NCI-H2171 (cell line): ENCODE measurements around the gene KIAA0930.

Experiments
- DNase-seq: peaks from one replicate; lab custom pipeline; 2025; lab: John Stamatoyannopoulos, UW

The KIAA0930 gene

GRCh38 chr22:45172881-45173585, 67.7 kb downstream of the KIAA0930 start:
- no peak for DNase-seq

- DNase-seq: no peak
Measured at GRCh38 chr22:45171830-45172229, 68.9 kb downstream of the KIAA0930 start.

DNA sequence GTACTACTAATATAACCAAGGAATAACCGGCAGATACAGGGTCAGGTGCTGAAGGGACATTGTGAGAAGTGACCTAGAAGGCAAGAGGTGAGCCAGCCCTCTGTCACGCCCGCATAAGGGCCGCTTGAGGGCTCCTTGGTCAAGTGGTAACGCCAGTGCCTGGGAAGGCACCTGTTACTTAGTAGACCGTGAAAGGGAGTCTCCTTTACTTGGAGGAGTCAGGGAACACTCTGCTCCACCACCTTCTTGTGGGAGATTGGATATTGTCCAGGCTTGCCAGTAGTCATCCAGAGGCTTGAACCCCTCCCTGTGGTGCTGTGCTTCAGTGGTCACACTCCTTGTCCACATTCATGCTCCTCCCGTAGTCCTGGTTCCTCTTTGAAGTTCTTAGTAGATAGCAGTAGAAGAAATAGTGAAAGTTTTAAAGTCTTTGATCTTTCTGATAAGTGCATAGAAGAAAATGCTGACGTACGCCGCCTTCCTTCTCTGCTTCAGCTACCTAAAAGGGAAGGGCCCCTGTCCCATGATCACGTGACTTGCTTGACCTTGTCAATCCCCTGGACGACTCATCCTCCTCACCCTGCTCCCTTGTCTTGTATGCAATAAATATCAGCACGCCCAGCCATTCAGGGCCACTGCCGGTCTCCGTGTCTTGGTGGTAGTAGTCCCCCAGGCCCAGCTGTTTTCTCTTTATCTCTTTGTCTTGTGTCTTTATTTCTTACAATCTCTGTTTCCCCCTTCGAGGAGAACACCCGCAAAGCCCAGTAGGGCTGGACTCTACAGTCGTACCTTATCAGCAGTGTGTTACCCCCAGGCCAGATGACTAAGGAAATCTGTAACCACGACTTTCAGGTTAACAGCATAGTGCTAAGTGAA, 70.9 kb downstream of the KIAA0930 start:
- no peak for DNase-seq

GRCh38 chr22:45166932-45167331, 73.8 kb downstream of the KIAA0930 start:
- no peak for DNase-seq

DNA sequence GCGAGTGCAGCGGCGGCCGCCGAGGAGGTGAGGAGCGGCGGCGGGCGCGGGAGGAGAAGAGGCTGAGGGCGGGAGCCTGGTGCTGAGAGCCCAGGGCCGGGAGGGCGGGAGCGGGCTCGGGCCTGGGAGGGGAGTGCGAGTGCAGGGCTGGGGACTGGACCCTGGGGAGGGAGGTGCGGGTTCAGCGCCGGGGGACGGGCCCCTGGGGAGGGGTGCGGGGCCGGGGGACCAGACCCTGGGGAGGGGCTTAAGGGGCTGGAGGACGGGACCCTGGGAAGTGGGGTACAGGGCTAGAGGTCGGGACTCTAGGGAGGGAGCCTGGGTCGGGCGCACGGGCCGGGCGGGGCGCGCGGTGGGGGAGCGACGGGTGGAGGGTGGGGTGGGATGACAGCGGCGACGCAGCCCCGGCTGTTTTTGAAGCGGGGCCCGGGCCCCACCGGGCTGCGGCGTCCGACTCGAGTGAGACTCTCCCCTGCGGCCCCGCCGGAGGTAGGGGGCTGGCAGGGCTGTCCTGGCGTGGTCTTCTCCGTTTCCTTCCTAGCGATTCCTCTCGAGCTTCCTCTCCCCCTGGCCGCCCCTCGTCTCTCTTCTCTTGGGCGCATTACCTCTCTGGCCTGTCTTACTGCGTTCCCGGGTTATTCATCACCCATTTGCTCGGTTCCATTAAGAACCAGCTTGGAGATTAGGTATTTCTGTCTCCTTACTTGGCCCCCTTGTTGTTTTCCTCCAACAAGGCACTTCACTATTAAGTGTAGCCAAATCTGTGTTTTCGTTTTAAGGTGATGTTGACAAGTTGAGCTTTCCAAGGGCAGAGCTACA, 76.2 kb downstream of the KIAA0930 start:
- no peak for DNase-seq

DNA sequence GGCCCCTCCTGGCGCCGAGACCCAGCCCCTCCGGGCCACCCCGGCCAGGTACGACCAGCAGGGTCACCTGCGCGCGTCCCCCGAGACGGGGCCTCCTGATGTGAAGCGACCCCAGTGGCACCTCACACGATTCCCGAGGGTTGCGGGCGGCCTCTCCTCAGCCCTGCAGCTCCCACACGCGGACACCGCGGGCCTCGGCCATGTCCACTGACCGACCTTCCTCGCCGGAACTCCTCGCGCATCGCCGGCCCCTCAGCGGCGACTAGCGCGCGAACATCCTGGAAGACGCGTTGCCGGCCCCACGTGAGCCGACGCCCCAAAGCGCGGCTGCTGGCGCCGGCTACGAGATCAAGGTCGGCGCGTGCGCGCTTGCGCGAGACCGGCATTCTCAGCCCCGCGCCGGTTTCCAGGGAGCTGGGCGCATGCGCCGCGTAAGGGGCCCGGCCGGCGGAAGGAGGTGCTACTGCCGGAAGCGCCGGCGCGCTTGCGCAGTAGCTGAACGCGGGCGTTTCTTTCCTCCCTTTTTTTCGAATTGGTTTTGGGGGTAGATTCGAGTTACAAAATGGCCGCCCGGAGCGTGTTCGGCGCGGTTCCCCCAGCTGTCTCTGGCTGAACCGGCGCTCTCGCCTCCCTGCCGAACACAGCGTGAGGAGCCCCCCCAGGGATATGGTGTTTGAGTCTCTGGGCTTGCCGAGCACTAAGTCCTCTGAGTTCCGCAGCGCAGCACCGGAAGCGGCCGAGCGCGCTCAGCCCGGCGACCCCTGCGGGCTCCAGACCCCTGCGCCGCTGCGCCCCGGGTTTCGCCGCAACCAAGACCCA, 77.0 kb downstream of the KIAA0930 start, which contains the start of gene NUP50:
Gene NUP50 (plus strand): TSS at position 475 of the 819 bp plus-strand sequence. CDS start 4,253 bp downstream, outside the sequence.
- peak; percentile 95 for DNase-seq

- peak; percentile 41 for DNase-seq
Measured at GRCh38 chr22:45163099-45163450, 77.6 kb downstream of the KIAA0930 start.

DNA sequence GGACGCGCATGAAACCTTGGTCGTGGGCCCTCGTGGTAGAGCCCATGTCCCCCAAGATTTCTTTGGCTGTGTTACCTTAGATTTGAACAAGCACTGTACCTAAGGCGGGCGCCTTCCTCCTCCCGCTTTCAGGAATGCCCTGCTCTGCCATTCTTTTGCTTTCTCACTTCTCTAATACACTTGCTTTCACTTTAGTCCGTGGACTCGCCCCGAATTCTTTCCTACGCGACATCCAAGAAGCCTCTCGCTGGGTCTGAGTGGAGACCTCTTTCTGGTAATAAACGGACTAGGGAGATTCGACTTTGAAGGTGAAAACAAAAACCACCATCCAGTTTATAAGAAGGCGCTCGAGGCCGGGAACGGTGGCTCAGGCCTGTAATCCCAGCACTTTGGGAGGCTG, 78.2 kb downstream of the KIAA0930 start:
- no peak for DNase-seq

DNA sequence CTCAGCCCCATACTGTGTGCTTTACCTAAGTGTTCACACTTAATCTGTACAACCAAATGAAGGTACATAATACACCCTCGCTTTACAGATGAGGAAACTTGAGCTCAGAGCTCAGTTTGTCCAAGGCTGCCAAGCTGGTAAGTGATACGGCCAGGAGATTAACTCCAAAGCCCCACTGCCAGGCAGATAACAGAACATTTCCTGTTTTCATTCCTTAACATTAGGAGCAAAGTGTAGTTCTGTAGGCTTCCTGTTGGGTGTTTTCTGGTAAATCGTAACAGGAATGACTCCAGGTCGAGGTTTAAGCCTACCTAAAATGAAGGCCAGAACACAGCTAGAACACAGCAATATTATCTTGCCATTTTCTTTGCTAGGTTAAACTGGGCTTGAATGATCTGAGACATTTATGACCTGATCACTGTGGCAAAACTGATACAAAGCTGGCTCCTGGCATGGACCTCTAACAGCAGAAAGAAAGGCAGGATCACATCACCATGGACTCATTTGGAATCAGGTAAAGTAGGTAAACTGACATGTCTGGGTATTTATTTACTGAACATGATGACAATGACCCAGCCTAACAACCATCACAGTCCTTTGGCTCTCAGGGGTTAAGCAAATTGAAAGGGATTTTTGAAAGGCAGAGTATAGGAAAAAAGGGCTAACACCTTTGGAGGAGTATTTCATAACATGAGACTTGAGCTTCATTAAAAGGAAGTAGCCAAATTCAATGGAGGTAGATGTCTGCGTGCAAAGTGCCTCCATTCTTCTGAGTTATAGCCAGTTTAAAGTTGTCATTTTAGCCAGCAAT, 80.8 kb downstream of the KIAA0930 start:
- no peak for DNase-seq

GRCh38 chr22:45157907-45158306, 82.8 kb downstream of the KIAA0930 start:
- DNase-seq: no peak

DNA sequence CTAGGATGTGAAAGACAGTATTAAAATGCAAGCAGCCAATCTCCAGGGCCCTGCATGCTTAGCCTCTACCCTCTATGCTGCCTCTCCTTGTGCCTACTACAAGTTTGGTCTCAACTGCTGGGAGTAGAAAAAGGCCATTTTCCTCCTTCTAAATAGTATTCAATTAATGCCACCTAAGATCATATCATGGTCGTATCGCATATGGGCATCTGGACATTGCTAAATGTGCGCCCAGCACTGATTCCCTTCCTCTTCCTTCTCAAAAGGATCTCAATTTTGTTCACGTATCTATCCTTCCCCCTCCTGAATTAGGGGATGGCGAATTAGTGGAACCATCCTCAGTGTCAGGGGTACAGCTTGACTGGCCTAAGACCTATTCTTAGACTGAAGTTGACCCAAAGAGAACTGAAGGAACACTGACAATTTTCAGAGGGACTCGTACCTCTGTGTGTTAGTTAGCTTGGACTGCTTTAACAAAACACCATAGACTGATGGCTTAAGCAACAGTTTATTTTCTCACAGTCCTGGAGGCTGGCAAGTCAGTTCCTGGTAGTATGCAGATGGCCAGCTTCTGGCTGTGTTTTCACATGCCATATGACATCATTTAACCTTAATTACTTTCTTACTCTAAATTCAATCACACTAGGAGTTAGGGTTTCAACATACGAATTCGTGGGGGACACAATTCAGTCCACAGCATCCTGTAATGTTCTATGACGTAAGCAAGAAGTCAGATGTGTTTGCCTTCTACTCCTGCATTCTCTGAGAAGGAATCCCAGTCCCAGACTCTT, 85.4 kb downstream of the KIAA0930 start:
- no peak for DNase-seq

- DNase-seq: no peak
Measured at GRCh38 chr22:45154383-45154782, 86.3 kb downstream of the KIAA0930 start.

DNA sequence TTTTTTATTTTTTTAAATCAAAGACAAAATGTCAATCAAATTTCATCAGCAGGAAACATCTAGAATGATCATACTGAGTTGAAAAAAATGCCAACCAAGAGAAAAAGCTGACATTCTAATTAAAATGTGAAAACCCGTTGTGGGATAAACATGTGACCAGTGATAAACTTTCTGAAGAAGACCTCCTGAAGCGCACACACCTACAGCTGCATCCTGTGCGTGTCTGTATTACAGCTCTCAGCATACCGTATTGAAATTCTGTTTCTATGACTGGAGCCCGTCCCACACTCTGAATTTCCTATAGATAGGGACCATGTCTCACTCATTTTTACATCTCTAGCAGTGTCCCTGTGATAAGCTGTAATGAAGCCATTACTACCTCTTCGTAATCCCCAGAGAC, 89.2 kb downstream of the KIAA0930 start:
- DNase-seq: no peak

- DNase-seq: no peak
Measured at GRCh38 chr22:45150139-45150538, 90.6 kb downstream of the KIAA0930 start.

- DNase-seq: no peak
Measured at GRCh38 chr22:45149671-45150070, 91.0 kb downstream of the KIAA0930 start.

GRCh38 chr22:45144916-45145315, 95.8 kb downstream of the KIAA0930 start:
- DNase-seq: no peak

DNA sequence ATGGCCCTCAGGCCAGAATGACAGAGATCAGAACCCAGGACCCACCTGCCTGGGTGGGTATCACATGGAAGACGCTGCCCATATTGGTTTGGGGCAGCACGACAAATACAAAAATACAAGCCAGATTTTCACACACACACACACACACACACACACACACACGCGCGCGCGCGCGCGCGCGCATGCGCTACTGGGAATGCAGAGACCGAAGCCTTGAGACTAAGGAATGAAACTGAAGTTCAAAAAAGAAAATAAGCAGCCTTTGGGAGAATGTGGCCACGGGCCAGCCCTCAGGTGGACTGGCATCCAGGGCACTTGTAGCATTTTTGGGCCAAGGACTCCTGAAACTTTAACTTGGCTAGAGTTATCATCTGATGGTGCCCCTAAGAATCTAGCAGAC, 98.3 kb downstream of the KIAA0930 start:
- DNase-seq: no peak
